ENCODE measurements around the gene SETD1A. TPM values are rescaled to one million over a fixed set of nuclear protein-coding genes. Genes with fewer than 3 reads are reported as not detected.

Gene SETD1A
- total and polyA plus RNA-seq, 2 of the 8 experiments (the other 6 are each of a cell fraction or from before 2014, with no cell fraction given): 4.8 to 29.0 TPM

- no peaks in the 10 kb centered on the region for H4K20me1 ChIP-seq (replicated peaks in 1 of 2; ENCODE audit: control insufficient read depth in 1 of 2, insufficient read depth in 2 of 2, low read length in 2 of 2)
- no peak overlapping the region for H2AK5ac ChIP-seq (ENCODE audit: low read depth, low read length)
- H2BK15ac ChIP-seq (ENCODE audit: low read length): no peak overlapping the region
- no peaks in the 10 kb centered on the region for H3K23me2 ChIP-seq (ENCODE audit: low read depth, low read length)
- no peaks in the 10 kb centered on the region for H3K4me1 ChIP-seq (replicated peaks in 1 of 4; ENCODE audit: control insufficient read depth in 3 of 4, insufficient read depth in 4 of 4, low read length in 3 of 4)
- H3K36me3 ChIP-seq (ENCODE audit: control insufficient read depth in 2 of 4, insufficient read depth in 4 of 4, low read length in 3 of 4): no peaks in the 10 kb centered on the region
- H3K4ac ChIP-seq (replicated peaks; ENCODE audit: insufficient read length, low read depth, low read length): no peak overlapping the region
- H3K23ac ChIP-seq (ENCODE audit: insufficient read length): no peak overlapping the region
- H2BK120ac ChIP-seq (replicated peaks; ENCODE audit: low read depth, low read length): no peak overlapping the region
- 90% methylated on average over 6 of the region's 6 CpGs; no CpG with 5 or more reads in 1 of the 2 experiments for WGBS, 2 experiments (ENCODE audit: extremely low coverage in 1 of 2, insufficient coverage in 1 of 2, insufficient read length in 1 of 2, insufficient replicate concordance in 2 of 2, low coverage in 1 of 2, low lambda C conversion rate in 2 of 2, missing lambda C conversion rate in 1 of 2)
- no peak overlapping the region for H3K27ac ChIP-seq (ENCODE audit: low read depth, low read length)
- no peak overlapping the region for H3K14ac ChIP-seq (ENCODE audit: insufficient read length)
- DNase-seq (ENCODE audit: low read depth in 1 of 2, low spot score in 2 of 2): no peak
- no peak overlapping the region for H4K8ac ChIP-seq (ENCODE audit: extremely low read depth, insufficient read depth, low read length)
- no peak overlapping the region for H4K5ac ChIP-seq (ENCODE audit: insufficient read length, low read depth, low read length)
- CTCF ChIA-PET (ENCODE audit: partially characterized antibody): interaction anchor here (0.6 to 2.1 kb wide), 4 partner anchors 46 to 836 kb away, joined by 3 to 4 read pairs (median 4); no protein-coding TSS in a partner anchor
- no peak overlapping the region for H3K56ac ChIP-seq (replicated peaks; ENCODE audit: insufficient read length, low read depth, low read length)
- POLR2A ChIA-PET (ENCODE audit: partially characterized antibody): interaction anchor here (0.8 kb wide), 1 partner anchor 19 kb away, joined by 3 read pairs; no protein-coding TSS in a partner anchor
- H4K91ac ChIP-seq (replicated peaks; ENCODE audit: insufficient read length, low read length): no peak overlapping the region
- no peaks in the 10 kb centered on the region for H3K27me3 ChIP-seq (replicated peaks in 1 of 4; ENCODE audit: control insufficient read depth in 3 of 4, extremely low read depth in 1 of 4, insufficient read depth in 3 of 4, low read length in 3 of 4)
- H3K79me1 ChIP-seq (ENCODE audit: low read depth, low read length): no peaks in the 10 kb centered on the region
- H3K4me2 ChIP-seq (ENCODE audit: insufficient read depth in 1 of 2, low read depth in 2 of 2, low read length in 2 of 2): no peak overlapping the region
- no peak overlapping the region for H3K4me3 ChIP-seq (ENCODE audit: extremely low read depth in 1 of 4, insufficient read depth in 2 of 4, low read depth in 3 of 4, low read length in 4 of 4)
- H3K9ac ChIP-seq (replicated peaks in 1 of 4; ENCODE audit: extremely low read depth in 1 of 4, low read depth in 3 of 4, low read length in 3 of 4): no peak overlapping the region
- no peak overlapping the region for H2AFZ ChIP-seq (ENCODE audit: low read length)
- no peak overlapping the region for H2BK20ac ChIP-seq (ENCODE audit: low read length)
- no peaks in the 10 kb centered on the region for H3K79me2 ChIP-seq (ENCODE audit: control insufficient read depth in 1 of 2, insufficient read depth in 2 of 2, low read length in 2 of 2)
- H2BK12ac ChIP-seq (ENCODE audit: low read depth, low read length): no peak overlapping the region
- no peak overlapping the region for H2BK5ac ChIP-seq (ENCODE audit: low read depth, low read length)
- H3K18ac ChIP-seq (ENCODE audit: extremely low read depth, low read length): no peak overlapping the region
- H3K9me3 ChIP-seq (ENCODE audit: insufficient read depth in 2 of 2, low read depth in 1 of 2, low read length in 1 of 2): no peaks in the 10 kb centered on the region
- FAIRE-seq: no peak
- TF ChIP-seq CHD1 (IDR thresholded peaks at IDR 0.05; ENCODE audit: low read depth, low read length) (no peak), CHD2 (IDR thresholded peaks at IDR 0.05; ENCODE audit: low read length) (no peak), SP1 (IDR thresholded peaks at IDR 0.05; ENCODE audit: low read depth, low read length) (no peak), BCL11A (IDR thresholded peaks at IDR 0.05; ENCODE audit: low read depth in 2 of 2, low read length in 2 of 2) (no peak), JUND (IDR thresholded peaks at IDR 0.05; ENCODE audit: low read length) (no peak), BACH1 (IDR thresholded peaks at IDR 0.05; ENCODE audit: low read length) (no peak), HDAC2 (IDR thresholded peaks at IDR 0.05; ENCODE audit: borderline replicate concordance in 1 of 2, low read depth in 2 of 2, low read length in 2 of 2) (no peak), TEAD4 (IDR thresholded peaks at IDR 0.05; ENCODE audit: low read depth, low read length) (no peak), CEBPB (IDR thresholded peaks at IDR 0.05; ENCODE audit: low read depth, low read length) (no peak), CTBP2 (IDR thresholded peaks at IDR 0.05; ENCODE audit: borderline replicate concordance, insufficient read depth, insufficient read length, low read length) (no peak), SIX5 (IDR thresholded peaks at IDR 0.05; ENCODE audit: low read depth, low read length) (no peak)
- TF ChIP-seq, protein P1, sequence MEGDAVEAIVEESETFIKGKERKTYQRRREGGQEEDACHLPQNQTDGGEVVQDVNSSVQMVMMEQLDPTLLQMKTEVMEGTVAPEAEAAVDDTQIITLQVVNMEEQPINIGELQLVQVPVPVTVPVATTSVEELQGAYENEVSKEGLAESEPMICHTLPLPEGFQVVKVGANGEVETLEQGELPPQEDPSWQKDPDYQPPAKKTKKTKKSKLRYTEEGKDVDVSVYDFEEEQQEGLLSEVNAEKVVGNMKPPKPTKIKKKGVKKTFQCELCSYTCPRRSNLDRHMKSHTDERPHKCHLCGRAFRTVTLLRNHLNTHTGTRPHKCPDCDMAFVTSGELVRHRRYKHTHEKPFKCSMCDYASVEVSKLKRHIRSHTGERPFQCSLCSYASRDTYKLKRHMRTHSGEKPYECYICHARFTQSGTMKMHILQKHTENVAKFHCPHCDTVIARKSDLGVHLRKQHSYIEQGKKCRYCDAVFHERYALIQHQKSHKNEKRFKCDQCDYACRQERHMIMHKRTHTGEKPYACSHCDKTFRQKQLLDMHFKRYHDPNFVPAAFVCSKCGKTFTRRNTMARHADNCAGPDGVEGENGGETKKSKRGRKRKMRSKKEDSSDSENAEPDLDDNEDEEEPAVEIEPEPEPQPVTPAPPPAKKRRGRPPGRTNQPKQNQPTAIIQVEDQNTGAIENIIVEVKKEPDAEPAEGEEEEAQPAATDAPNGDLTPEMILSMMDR (IDR thresholded peaks at IDR 0.05; ENCODE audit: control extremely low read depth in 1 of 3, insufficient read depth in 1 of 3, low read depth in 1 of 3, low read length in 3 of 3): no peak
Observed at GRCh38 chr16:31023627-31024226, 66.2 kb downstream of the SETD1A start.

All from H1 (cell line).